Activated T-cell treated with anti-CD3 and anti-CD28 coated beads, Interleukin-2, amount 50 U/mL, for 4 hours (primary cell): Measurements from ENCODE around the gene HS1BP3. TPM values are rescaled to one million over a fixed set of nuclear protein-coding genes. Genes with fewer than 3 reads are reported as not detected.

Experiments
- ATAC-seq, 2 donors: fragments of 200-7000 bp; cut with Tn5 transposase; one replicate each; pipeline ENCODE4 v1.10.0; 2021
- DNase-seq: peaks from one replicate; pipeline ENCODE4 v3.0.0-alpha.2; 2020
- H3K27me3 Mint-ChIP-seq: one replicate; pipeline ENCODE4 v1.8.0; 2021; ENCODE audit warnings: low read depth, mixed read lengths
- H3K36me3 Mint-ChIP-seq: one replicate; pipeline ENCODE4 v1.8.0; 2022; ENCODE audit warnings: mixed read lengths; ENCODE audit not compliant: insufficient read depth
- H3K4me1 Mint-ChIP-seq: one replicate; pipeline ENCODE4 v1.8.0; 2021; ENCODE audit warnings: low read depth, mixed read lengths
- H3K4me3 Mint-ChIP-seq: one replicate; pipeline ENCODE4 v1.8.0; 2021; ENCODE audit warnings: mild to moderate bottlenecking, moderate library complexity, mixed read lengths
- H3K9me3 Mint-ChIP-seq: one replicate; pipeline ENCODE4 v1.8.0; 2021; ENCODE audit warnings: mixed read lengths
- total RNA-seq, 3 donors: library from RNA; stranded (reverse); gene quantifications; one replicate each; pipeline ENCODE4 v1.2.1, GENCODE V29; 2021

HS1BP3 gene
- total RNA-seq, 3 donors from 2014 or later: 6.0 to 6.7 (median 6.3) TPM

- Mint-ChIP-seq H3K9me3 (no peaks in the 10 kb centered on the region), H3K27me3 (no peaks in the 10 kb centered on the region), H3K36me3 (no peaks in the 10 kb centered on the region), H3K4me1 (peaks cover 15% of the 10 kb centered on the region), H3K4me3 (no peak overlapping the region)
- DNase-seq (no peak), ATAC-seq (no peak)
Observed at GRCh38 chr2:20575414-20575813, 75.5 kb downstream of the HS1BP3 start.

DNA sequence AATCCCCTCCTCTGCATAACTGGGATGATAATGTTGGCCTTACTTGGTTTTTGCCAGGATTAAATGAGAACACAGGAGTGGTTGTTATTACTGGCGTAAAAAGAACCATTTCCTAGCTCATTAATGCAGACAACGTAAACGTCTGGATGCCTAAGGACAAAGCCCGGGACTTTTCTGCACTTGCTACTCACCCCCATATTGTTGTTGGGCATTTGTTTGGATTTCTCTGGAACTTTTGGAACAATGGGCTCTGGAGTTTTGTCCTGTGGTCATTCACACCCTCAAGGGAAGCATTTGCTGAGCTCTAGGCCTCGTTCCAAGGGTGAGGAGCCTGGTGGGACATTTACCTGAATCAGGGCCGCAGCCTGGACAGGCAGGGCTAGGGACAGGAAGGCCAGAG, 76.0 kb downstream of the HS1BP3 start:
- Mint-ChIP-seq H3K36me3 (no peaks in the 10 kb centered on the region), H3K27me3 (no peaks in the 10 kb centered on the region), H3K9me3 (no peaks in the 10 kb centered on the region), H3K4me1 (peaks cover 15% of the 10 kb centered on the region), H3K4me3 (no peak overlapping the region)
- no peak for DNase-seq
- ATAC-seq: no peak

DNA sequence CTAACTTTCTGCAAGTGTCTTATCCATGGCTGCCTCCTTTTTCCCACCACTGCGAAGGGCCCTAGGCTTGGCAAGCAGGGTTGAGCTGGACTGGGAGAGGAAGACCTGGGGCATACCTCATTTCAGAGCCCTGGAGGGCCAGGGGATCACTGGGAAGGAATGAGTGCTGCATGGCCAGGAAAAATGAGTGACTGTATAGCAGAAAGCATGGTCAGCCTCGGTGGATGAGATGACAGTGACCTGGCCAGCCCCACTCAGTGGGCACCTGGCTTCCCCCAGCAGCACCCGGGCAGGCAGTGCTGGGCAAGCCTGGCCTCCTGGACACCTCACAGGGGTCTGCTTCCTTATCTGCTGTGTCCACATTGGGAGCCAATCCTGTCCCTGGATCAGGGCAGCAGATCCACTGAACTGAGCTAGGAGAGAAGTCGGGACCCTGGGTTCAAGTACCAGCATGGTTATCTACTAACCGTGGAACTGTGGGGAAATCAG, 76.4 kb downstream of the HS1BP3 start:
- ATAC-seq: no peak

GRCh38 chr2:20573620-20574422, 77.1 kb downstream of the HS1BP3 start:
- no peak for DNase-seq
- H3K9me3 Mint-ChIP-seq: no peaks in the 10 kb centered on the region
- H3K4me1 Mint-ChIP-seq: peaks cover 15% of the 10 kb centered on the region
- no peaks in the 10 kb centered on the region for H3K36me3 Mint-ChIP-seq
- H3K27me3 Mint-ChIP-seq: no peaks in the 10 kb centered on the region
- no peak overlapping the region for H3K4me3 Mint-ChIP-seq
- ATAC-seq: no peak

More for the DNA sequence above, 76.4 kb downstream of the HS1BP3 start:
- Mint-ChIP-seq H3K4me1 (peaks cover 15% of the 10 kb centered on the region), H3K9me3 (no peaks in the 10 kb centered on the region), H3K27me3 (no peaks in the 10 kb centered on the region), H3K36me3 (no peaks in the 10 kb centered on the region), H3K4me3 (no peak overlapping the region)
- no peak for DNase-seq

GRCh38 chr2:20572221-20572620, 78.7 kb downstream of the HS1BP3 start:
- no peaks in the 10 kb centered on the region for H3K36me3 Mint-ChIP-seq
- ATAC-seq (no peak), DNase-seq (no peak)
- H3K27me3 Mint-ChIP-seq: no peaks in the 10 kb centered on the region
- H3K4me3 Mint-ChIP-seq: no peak overlapping the region
- H3K9me3 Mint-ChIP-seq: no peaks in the 10 kb centered on the region
- peaks cover 11% of the 10 kb centered on the region for H3K4me1 Mint-ChIP-seq

- no peak for ATAC-seq
- no peaks in the 10 kb centered on the region for H3K27me3 Mint-ChIP-seq
- H3K36me3 Mint-ChIP-seq: no peaks in the 10 kb centered on the region
- no peaks in the 10 kb centered on the region for H3K9me3 Mint-ChIP-seq
- H3K4me1 Mint-ChIP-seq: peaks cover 6% of the 10 kb centered on the region
- H3K4me3 Mint-ChIP-seq: no peak overlapping the region
- DNase-seq: no peak
Observed at GRCh38 chr2:20571644-20572215, 79.2 kb downstream of the HS1BP3 start.

DNA sequence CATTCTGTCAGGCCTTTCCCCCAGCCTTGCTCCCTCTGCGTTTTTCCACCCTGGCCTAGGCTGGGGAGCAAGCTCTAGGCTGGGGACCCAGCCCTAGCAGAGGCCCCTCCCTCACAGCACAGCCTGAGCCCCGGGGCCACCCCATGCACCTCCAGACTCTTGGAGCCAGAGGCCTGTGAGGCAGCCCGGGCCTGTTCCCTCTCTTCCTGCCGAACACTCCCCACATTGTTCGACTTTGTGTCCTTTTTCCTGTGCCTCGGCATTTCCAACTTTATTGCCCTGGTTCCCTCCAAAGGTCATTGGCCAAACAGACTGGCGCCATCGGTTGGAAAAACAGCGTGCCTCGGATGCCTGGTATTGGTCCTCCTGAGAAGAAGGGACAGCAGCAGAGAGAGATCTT, 79.7 kb downstream of the HS1BP3 start:
- DNase-seq (no peak), ATAC-seq (no peak)
- H3K36me3 Mint-ChIP-seq: no peaks in the 10 kb centered on the region
- no peaks in the 10 kb centered on the region for H3K27me3 Mint-ChIP-seq
- H3K9me3 Mint-ChIP-seq: no peaks in the 10 kb centered on the region
- no peak overlapping the region for H3K4me3 Mint-ChIP-seq
- peaks cover 1% of the 10 kb centered on the region for H3K4me1 Mint-ChIP-seq

DNA sequence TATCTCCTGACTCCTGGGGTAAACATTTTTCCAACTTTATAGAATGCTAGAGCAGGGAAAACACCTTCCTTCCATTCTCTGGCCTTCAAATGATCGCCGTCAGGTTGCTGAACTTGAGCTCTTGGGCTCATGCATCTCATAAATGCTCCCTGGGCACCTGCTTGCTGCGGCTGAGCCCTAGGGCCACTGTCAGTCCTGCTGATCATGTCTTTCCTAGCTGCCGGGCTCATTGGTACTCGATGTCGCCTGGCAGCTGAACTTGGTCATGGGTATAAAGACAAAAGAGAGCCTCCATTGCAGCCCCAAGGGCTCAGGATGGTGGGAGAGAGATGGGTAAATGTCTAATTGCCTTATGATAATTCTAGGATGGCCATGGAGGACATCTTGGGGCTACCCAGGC, 80.6 kb downstream of the HS1BP3 start:
- no peaks in the 10 kb centered on the region for H3K4me1 Mint-ChIP-seq
- ATAC-seq (no peak), DNase-seq (no peak)
- H3K4me3 Mint-ChIP-seq: no peak overlapping the region
- no peaks in the 10 kb centered on the region for H3K9me3 Mint-ChIP-seq
- H3K36me3 Mint-ChIP-seq: no peaks in the 10 kb centered on the region
- H3K27me3 Mint-ChIP-seq: peaks cover 3% of the 10 kb centered on the region

- H3K27me3 Mint-ChIP-seq: peaks cover 4% of the 10 kb centered on the region
- DNase-seq (no peak), ATAC-seq (no peak)
- no peaks in the 10 kb centered on the region for H3K9me3 Mint-ChIP-seq
- H3K36me3 Mint-ChIP-seq: no peaks in the 10 kb centered on the region
- H3K4me3 Mint-ChIP-seq: no peak overlapping the region
- no peaks in the 10 kb centered on the region for H3K4me1 Mint-ChIP-seq
Observed at GRCh38 chr2:20569464-20570223, 81.3 kb downstream of the HS1BP3 start.

- no peaks in the 10 kb centered on the region for H3K9me3 Mint-ChIP-seq
- H3K36me3 Mint-ChIP-seq: no peaks in the 10 kb centered on the region
- DNase-seq (no peak), ATAC-seq (no peak)
- no peak overlapping the region for H3K4me3 Mint-ChIP-seq
- no peaks in the 10 kb centered on the region for H3K4me1 Mint-ChIP-seq
- peaks cover 4% of the 10 kb centered on the region for H3K27me3 Mint-ChIP-seq
Observed at GRCh38 chr2:20568501-20569463, 82.1 kb downstream of the HS1BP3 start.

- ATAC-seq (no peak), DNase-seq (no peak)
- H3K4me3 Mint-ChIP-seq: no peak overlapping the region
- H3K9me3 Mint-ChIP-seq: no peaks in the 10 kb centered on the region
- H3K27me3 Mint-ChIP-seq: peaks cover 4% of the 10 kb centered on the region
- no peaks in the 10 kb centered on the region for H3K4me1 Mint-ChIP-seq
- no peaks in the 10 kb centered on the region for H3K36me3 Mint-ChIP-seq
Observed at GRCh38 chr2:20567926-20568179, 83.0 kb downstream of the HS1BP3 start.
